Myocyte (in vitro differentiated cells): ENCODE results near the gene IFT22. TPM values are rescaled to one million over a fixed set of nuclear protein-coding genes. Genes with fewer than 3 reads are reported as not detected.
A peak's percentile ranks its signal among the peaks of the same experiment; 100 is the strongest.
"Not testable (repeated sequence)": the region's sequence is repeated elsewhere in the genome, so short reads cannot be mapped to it uniquely, and the experiment has no call there.

Experiments used
- DNase-seq: peaks from one replicate; pipeline ENCODE4 v3.0.0-alpha.2; 2012; ENCODE audit warnings: low read depth
- polyA plus RNA-seq: library from polyadenylated mRNA; unstranded; fragments of >200 nt; gene quantifications from one replicate; pipeline ENCODE4 v1.2.1, GENCODE V29; 2012; ENCODE audit warnings: missing spikeins
- total RNA-seq: library from RNA; depleted of rRNA; stranded (reverse); fragments of >200 nt; gene quantifications from 2 replicates; pipeline ENCODE4 v1.2.3, GENCODE V29; 2014

The IFT22 gene
- total RNA-seq: 28.7 and 28.8 TPM in 2 replicates
- polyA plus RNA-seq: 71.2 TPM

DNA sequence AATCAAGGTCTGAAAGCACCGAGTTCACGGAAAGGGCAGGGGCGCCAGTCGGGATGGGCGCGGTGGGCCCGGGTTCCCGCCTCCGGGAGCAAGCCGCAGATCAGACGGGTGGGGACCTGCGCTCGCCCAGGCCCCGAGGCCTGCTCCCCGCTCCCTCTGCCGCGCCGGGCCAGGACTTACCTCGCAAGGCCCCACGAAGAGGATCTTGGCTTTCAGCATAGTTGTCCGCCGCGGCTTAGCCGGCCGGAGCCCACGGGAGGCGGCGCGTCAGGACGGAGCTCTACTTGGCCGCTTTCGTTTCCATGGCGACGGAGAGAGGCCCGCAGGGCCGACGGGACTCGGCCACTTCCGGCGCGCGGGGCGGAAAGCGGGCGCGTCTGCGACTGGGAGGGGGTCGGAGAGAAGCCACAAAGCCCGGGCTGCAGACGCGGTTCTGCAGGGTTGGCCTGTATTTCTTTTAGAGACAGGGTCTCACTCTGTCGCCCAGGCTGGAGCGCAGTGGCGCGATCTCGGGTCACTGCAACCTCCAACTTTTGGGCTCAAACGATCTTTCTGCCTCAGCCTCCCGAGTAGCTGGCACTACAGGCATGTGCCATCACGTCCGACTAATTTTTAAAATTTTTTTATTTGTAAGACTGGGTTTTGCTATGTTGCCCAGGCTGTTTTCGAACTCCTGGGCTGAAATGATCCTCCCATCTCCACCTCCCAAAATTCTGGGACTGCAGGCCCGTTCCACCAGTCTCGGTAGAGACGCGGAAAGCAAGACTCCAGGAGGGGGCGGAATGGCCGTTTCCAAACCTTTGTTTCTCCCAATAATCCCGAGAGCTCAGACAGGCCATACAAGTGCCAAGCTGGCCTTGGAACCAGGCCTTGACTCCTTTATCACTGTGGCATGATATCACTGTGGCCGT is at the start of gene IFT22:
TSS of gene IFT22 (minus strand) at position 322 of the 911 bp plus-strand sequence. CDS start at position 219, 103 bp downstream.
- DNase-seq: peak; percentile 97

- peak; percentile 46 for DNase-seq
Measured at GRCh38 chr7:101370836-101371235, 49.2 kb upstream of the IFT22 start.

- DNase-seq: no peak
Measured at GRCh38 chr7:101368422-101369165, 47.0 kb upstream of the IFT22 start.

DNA sequence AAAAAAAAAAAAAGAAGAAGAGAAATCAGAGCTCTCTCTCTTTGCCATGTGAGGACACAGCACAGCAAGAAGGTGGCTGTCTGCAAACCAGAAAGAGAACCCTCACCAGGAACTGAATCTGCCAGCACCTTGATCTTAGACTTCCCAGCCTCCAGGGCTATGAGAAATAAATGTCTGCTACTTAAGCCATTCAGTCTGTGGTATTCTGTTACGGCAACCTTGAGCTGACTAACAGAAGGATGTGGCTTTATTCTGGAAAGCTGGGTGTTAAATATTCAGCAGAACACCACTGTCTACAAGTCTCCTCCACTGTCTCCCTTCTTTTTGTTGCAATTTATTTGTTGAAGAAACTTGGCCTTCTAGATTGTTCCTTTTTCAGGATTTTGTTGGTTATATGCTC is 46.1 kb upstream of the IFT22 start:
- DNase-seq: no peak

DNA sequence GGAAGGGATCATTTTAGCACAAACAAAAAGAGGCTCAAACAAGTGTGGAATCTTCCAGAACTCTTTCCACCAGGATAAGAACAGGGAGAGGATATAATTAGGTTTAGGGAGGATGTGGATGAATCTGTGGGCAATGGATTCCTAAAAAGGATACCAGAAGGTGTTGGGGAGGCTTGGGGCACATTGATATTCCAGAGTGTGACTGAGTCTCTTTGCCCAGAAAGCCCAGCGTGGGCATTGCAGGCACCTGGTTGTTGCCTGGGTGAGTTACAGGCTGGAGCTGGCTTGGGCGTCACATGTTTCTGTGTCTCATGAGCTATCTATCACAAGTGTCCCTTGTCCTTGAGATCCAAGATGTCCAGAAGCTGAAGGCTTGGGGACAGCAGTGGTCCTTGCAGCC is 44.3 kb upstream of the IFT22 start:
- no peak for DNase-seq

DNA sequence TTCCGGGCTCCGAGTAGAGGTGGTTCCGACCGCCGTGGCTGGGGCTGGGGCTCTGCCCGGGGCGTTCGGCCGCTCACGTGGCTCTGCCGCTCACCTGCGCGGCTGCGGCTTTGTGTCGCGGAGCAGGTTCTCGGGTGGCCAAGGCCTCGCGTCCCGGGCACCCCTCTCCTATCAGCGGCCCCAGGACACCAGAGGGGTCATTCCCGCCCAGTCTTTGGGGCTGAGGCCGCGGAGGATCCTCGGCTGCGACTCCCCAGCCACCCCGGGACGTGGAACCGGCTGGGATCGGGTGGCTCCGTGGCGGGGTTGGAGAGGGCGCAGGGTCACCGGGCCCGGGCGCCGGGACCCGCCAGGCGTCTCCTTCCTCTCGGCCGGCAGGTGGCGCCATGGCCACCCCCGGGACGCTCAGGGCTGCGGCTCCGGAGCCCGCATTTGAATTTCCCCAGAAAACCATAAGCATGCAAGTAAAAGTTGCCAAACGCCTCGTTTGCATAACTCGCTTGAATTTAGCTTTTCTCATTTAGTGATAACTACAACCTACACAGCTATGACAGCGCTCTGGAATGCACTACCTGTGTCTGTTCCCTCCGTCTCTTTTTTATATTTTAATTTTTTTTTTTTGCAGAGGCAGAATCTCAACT is 42.2 kb upstream of the IFT22 start:
- DNase-seq: peak; percentile 73

DNA sequence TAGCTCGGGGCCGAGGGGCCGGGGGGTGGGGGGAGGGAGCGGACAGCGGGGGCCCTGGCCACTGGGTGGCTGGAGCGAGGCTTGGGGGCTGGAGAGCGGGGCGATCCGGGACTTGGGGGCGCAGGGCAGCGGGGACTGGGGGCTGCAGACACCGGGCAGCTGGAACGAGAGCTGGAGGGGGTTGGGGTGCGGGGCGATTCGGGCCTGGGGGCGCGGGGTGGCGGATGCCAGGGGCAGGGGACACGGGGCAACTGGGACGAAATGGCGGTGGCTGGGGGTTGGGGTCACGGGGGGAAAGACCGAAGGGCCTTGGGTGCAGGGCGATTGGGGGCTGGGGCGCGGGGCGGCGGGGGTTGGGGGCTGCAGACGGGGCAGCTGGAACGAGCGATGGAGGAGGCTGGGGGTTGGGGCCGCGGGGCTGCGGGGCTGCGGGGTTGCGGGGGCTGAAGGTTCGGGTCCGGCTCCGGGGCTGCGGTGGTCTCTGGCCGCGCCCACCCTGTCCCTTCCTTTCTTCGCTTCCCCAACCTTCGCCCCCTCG is 41.7 kb upstream of the IFT22 start:
- DNase-seq: no peak

DNA sequence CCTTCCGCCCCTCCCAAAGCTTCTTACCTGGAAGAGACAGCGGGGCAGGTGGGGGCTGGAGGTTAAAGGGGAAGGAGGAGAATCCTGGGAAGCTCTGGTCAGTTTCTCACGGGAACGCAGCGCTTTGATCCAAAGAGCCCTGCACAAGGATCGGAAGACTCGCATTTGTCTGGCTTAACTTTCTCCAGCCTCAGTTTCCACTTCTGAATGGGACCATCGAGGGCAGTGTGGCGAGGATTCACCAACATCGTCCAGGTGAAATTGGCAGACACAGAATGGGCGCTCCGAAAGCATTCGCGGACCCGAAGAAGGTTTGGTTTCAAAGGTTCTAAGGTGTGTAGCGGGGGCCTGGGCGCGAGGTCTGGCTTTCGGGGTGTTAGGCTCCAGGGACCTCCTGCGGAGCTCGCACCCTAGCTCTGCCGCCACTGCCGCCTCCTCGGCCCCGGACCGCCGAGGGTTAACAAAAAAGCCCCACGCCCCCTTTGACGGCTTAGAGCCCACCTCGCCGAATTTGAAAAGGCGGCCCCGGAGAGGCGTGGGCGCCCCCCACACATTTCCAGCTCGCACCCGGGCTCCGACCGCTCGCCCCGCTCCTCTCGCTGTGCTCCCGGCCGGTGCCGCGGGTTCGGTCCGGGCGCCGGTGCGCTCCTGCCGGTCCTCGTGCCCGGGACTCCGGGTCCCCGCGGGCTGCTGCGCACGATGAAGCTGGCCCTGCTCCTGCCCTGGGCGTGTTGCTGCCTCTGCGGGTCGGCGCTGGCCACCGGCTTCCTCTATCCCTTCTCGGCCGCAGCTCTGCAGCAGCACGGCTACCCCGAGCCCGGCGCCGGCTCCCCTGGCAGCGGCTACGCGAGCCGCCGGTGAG is 41.0 kb upstream of the IFT22 start, which contains the start of gene COL26A1:
TSS of gene COL26A1 (plus strand) at position 542 of the 862 bp plus-strand sequence. CDS start at position 700, 158 bp downstream.
- peak; percentile 20 for DNase-seq

- DNase-seq: no peak
Measured at GRCh38 chr7:101357433-101357832, 35.8 kb upstream of the IFT22 start.

GRCh38 chr7:101352920-101353308 is 31.3 kb upstream of the IFT22 start:
- no peak for DNase-seq

DNA sequence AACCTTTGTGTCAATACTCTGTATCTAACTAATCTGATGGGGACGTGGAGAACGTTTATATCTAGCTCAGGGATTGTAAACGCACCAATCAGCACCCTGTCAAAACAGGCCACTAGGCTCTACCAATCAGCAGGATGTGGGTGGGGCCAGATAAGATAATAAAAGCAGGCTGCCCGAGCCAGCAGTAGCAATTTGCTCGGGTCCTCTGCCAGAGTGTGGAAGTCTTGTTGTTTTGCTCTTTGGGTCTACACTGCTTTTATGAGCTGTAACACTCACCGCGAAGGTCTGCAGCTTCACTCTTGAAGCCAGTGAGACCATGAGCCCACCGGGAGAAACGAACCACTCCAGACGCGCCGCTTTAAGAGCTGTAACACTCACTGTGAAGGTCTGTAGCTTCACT is 27.7 kb upstream of the IFT22 start:
- not testable (repeated sequence) for DNase-seq

GRCh38 chr7:101348456-101349067 is 26.9 kb upstream of the IFT22 start:
- not testable (repeated sequence) for DNase-seq

GRCh38 chr7:101347477-101347876 is 25.9 kb upstream of the IFT22 start:
- DNase-seq: no peak

- DNase-seq: no peak
Measured at GRCh38 chr7:101342892-101343291, 21.3 kb upstream of the IFT22 start.

DNA sequence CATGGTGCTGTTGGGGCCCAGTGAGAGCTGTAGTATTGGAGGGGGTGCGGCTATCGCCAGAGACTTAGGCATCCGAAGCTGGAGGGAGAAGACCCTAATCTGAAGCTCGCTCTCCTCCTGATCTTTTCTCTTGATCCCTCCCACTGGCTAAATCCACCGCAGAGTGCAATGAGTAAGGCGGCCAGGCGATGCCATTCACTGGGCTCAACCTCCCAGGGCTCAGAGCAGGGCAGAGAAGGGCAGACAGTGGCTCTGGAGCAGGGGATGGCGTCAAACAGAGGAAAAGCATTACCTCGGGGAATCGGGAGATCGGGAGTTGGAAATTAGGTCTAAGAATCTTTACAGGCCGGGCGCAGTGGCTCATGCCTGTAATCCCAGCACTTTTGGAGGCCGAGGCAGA is 18.8 kb upstream of the IFT22 start:
- no peak for DNase-seq

DNA sequence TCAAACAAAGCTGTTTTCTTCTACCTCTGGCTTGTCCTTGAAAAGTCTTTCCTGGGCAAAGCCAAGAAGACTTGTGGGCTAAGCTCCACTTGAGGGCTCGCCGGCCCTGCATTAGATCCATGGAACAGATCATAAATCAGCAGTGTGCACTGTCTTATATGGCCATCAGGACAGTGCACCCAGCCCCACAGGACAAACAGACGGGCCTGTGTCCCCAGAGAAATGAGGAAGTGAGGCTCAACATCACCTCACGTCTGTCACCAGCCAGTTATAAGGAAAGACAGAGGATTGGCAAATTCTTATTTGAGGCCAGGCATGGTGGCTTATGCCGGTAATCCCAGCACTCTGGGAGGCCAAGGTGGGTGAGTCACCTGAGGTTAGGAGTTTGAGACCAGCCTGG is 12.3 kb upstream of the IFT22 start:
- no peak for DNase-seq

GRCh38 chr7:101332026-101332425 is 10.4 kb upstream of the IFT22 start:
- no peak for DNase-seq

GRCh38 chr7:101330011-101330484 is 8.4 kb upstream of the IFT22 start:
- DNase-seq: no peak

DNA sequence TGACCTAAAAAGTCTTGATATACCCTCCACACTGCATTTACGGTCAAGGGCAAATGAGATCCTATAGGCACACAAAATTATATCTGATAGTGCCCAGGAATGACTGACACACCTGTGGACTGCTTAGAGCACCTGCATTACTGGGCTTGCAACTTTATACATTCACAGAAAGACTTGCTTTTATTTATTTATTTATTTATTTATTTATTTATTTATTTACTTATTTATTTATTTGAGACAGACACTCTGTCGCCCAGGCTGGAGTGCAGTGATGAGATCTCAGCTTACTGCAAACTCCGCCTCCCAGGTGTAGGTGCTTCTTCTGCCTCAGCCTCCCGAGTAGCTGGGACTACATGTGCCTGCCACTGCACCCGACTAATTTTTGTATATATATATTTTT is 6.5 kb upstream of the IFT22 start:
- no peak for DNase-seq

- DNase-seq: peak; percentile 28
Measured at GRCh38 chr7:101319401-101319800, 2.2 kb downstream of the IFT22 start.
